ENCODE results near the gene CCNO. TPM values are rescaled to one million over a fixed set of nuclear protein-coding genes. Genes with fewer than 3 reads are reported as not detected.

The CCNO gene
- total and polyA plus RNA-seq, 2 of the 8 experiments (the other 6 are each of a cell fraction or from before 2014, with no cell fraction given) = 0.14 to 0.41 TPM

DNA sequence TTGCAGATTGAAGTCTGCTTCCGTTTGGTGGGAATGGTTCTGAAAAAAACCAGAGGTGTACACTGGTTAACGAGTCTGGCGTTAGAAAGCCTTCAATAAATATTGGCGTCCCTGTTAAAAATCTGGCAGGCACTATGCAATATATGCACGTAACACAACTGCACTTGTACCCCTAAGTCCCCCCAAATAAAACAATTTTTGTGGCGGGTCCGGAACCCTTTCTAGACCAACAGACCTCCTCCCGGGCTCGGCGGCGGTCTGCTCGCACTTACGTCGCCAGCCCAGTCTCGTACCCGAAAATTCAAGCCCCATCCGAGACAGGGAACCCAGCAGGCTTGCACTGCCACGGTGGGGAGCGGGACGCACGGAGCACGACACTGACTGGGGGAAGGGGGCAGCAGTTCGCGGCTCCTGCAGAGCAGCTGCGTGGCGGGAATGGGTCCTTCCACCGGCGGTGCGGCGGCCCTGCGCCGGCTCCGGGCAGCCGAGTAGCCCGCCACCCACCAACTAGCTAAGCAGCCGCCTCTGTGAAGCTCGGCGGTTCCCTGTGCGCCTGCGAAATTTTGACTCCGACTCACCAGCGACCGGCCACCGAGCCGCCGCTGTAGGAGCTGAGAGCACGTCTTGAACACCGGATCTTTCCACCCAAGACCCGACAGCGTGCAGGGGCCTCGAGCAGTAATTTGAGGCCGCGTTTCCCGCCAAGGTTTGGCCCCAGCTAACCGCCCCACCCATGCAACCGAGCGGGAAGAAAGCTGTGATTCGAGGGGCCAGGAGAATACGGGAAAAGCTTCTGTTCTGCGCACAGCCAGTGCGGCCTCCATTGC is 10.2 kb downstream of the CCNO start (continued):
- TF ChIP-seq, protein P1, sequence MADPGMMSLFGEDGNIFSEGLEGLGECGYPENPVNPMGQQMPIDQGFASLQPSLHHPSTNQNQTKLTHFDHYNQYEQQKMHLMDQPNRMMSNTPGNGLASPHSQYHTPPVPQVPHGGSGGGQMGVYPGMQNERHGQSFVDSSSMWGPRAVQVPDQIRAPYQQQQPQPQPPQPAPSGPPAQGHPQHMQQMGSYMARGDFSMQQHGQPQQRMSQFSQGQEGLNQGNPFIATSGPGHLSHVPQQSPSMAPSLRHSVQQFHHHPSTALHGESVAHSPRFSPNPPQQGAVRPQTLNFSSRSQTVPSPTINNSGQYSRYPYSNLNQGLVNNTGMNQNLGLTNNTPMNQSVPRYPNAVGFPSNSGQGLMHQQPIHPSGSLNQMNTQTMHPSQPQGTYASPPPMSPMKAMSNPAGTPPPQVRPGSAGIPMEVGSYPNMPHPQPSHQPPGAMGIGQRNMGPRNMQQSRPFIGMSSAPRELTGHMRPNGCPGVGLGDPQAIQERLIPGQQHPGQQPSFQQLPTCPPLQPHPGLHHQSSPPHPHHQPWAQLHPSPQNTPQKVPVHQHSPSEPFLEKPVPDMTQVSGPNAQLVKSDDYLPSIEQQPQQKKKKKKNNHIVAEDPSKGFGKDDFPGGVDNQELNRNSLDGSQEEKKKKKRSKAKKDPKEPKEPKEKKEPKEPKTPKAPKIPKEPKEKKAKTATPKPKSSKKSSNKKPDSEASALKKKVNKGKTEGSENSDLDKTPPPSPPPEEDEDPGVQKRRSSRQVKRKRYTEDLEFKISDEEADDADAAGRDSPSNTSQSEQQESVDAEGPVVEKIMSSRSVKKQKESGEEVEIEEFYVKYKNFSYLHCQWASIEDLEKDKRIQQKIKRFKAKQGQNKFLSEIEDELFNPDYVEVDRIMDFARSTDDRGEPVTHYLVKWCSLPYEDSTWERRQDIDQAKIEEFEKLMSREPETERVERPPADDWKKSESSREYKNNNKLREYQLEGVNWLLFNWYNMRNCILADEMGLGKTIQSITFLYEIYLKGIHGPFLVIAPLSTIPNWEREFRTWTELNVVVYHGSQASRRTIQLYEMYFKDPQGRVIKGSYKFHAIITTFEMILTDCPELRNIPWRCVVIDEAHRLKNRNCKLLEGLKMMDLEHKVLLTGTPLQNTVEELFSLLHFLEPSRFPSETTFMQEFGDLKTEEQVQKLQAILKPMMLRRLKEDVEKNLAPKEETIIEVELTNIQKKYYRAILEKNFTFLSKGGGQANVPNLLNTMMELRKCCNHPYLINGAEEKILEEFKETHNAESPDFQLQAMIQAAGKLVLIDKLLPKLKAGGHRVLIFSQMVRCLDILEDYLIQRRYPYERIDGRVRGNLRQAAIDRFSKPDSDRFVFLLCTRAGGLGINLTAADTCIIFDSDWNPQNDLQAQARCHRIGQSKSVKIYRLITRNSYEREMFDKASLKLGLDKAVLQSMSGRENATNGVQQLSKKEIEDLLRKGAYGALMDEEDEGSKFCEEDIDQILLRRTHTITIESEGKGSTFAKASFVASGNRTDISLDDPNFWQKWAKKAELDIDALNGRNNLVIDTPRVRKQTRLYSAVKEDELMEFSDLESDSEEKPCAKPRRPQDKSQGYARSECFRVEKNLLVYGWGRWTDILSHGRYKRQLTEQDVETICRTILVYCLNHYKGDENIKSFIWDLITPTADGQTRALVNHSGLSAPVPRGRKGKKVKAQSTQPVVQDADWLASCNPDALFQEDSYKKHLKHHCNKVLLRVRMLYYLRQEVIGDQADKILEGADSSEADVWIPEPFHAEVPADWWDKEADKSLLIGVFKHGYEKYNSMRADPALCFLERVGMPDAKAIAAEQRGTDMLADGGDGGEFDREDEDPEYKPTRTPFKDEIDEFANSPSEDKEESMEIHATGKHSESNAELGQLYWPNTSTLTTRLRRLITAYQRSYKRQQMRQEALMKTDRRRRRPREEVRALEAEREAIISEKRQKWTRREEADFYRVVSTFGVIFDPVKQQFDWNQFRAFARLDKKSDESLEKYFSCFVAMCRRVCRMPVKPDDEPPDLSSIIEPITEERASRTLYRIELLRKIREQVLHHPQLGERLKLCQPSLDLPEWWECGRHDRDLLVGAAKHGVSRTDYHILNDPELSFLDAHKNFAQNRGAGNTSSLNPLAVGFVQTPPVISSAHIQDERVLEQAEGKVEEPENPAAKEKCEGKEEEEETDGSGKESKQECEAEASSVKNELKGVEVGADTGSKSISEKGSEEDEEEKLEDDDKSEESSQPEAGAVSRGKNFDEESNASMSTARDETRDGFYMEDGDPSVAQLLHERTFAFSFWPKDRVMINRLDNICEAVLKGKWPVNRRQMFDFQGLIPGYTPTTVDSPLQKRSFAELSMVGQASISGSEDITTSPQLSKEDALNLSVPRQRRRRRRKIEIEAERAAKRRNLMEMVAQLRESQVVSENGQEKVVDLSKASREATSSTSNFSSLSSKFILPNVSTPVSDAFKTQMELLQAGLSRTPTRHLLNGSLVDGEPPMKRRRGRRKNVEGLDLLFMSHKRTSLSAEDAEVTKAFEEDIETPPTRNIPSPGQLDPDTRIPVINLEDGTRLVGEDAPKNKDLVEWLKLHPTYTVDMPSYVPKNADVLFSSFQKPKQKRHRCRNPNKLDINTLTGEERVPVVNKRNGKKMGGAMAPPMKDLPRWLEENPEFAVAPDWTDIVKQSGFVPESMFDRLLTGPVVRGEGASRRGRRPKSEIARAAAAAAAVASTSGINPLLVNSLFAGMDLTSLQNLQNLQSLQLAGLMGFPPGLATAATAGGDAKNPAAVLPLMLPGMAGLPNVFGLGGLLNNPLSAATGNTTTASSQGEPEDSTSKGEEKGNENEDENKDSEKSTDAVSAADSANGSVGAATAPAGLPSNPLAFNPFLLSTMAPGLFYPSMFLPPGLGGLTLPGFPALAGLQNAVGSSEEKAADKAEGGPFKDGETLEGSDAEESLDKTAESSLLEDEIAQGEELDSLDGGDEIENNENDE (IDR thresholded peaks at IDR 0.05; ENCODE audit: insufficient replicate concordance, low read length) = no peak
- TF ChIP-seq, protein P2, sequence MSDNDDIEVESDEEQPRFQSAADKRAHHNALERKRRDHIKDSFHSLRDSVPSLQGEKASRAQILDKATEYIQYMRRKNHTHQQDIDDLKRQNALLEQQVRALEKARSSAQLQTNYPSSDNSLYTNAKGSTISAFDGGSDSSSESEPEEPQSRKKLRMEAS (IDR thresholded peaks at IDR 0.05) = peak; percentile 85
- TF ChIP-seq RAD21 (IDR thresholded peaks at IDR 0.05 in 1 of 2, conservative IDR thresholded peaks at IDR 0.05 in 1 of 2; ENCODE audit: low read depth in 2 of 2, low read length in 2 of 2) = no peak
- no peak for TF ChIP-seq RXRA (IDR thresholded peaks at IDR 0.05; ENCODE audit: insufficient read depth, low read depth, low read length)
- TF ChIP-seq, protein P3, sequence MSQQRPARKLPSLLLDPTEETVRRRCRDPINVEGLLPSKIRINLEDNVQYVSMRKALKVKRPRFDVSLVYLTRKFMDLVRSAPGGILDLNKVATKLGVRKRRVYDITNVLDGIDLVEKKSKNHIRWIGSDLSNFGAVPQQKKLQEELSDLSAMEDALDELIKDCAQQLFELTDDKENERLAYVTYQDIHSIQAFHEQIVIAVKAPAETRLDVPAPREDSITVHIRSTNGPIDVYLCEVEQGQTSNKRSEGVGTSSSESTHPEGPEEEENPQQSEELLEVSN (IDR thresholded peaks at IDR 0.05) = peak; percentile 98
- peak; percentile 94 for TF ChIP-seq RNF2 (IDR thresholded peaks at IDR 0.05; ENCODE audit: borderline replicate concordance, low read depth, low read length, missing control alignments, poor library complexity, severe bottlenecking)
- TF ChIP-seq TCF12 (IDR thresholded peaks at IDR 0.05; ENCODE audit: low read depth, low read length) = 0 out of 2 replicates have a peak, but pooled peaks have one; percentile 6
- no peak for TF ChIP-seq TBP (IDR thresholded peaks at IDR 0.05; ENCODE audit: low read depth, low read length)
